ENCODE data around the gene ABCG1. TPM values are rescaled to one million over a fixed set of nuclear protein-coding genes. Genes with fewer than 3 reads are reported as not detected.

The ABCG1 gene
- total and polyA plus RNA-seq, 2 donors (not counting 3 experiments of a cell fraction or from before 2014, with no cell fraction given): 6.7 to 19.6 TPM

- no peak for TF ChIP-seq MYC (IDR thresholded peaks at IDR 0.05; ENCODE audit: low read depth, low read length)
- no peak for TF ChIP-seq FOS (IDR thresholded peaks at IDR 0.05; ENCODE audit: borderline replicate concordance, insufficient read depth, low read length)
- no peak for TF ChIP-seq CTCF (IDR thresholded peaks at IDR 0.05; ENCODE audit: extremely low read depth in 1 of 2, insufficient read depth in 1 of 2, low read depth in 1 of 2, low read length in 2 of 2)
- TF ChIP-seq EZH2 (IDR thresholded peaks at IDR 0.05; ENCODE audit: borderline replicate concordance, low read depth, low read length, severe bottlenecking): no peak
- no peak for TF ChIP-seq GATA2 (IDR thresholded peaks at IDR 0.05; ENCODE audit: insufficient read depth, insufficient read length, low read depth, low read length)
- TF ChIP-seq JUN (IDR thresholded peaks at IDR 0.05; ENCODE audit: borderline replicate concordance, insufficient read depth, insufficient read length, low read depth): no peak
- TF ChIP-seq MAX (IDR thresholded peaks at IDR 0.05; ENCODE audit: insufficient read depth, insufficient read length): no peak
- TF ChIP-seq POLR2A (IDR thresholded peaks at IDR 0.05; ENCODE audit: low read depth, low read length): no peak
- no peak for TF ChIP-seq POLR2AphosphoS5 (IDR thresholded peaks at IDR 0.05; ENCODE audit: insufficient read depth, low read depth, low read length)
- ChIA-PET CTCF (interaction anchor here (0.8 to 3.3 kb wide), 6 partner anchors 8 to 263 kb away, joined by 3 to 33 read pairs (median 12); no protein-coding TSS in a partner anchor), POLR2A (no interaction called here)
- Histone ChIP-seq H3K4me2 (ENCODE audit: insufficient read depth, low read length) (no peak overlapping the region), H3K36me3 (ENCODE audit: control insufficient read depth in 2 of 2, extremely low read depth in 1 of 2, insufficient read depth in 2 of 2, low read length in 2 of 2) (no peaks in the 10 kb centered on the region), H3K27me3 (ENCODE audit: control insufficient read depth in 2 of 2, insufficient read depth in 2 of 2, low read length in 2 of 2) (peaks cover 2 to 6% of the 10 kb centered on the region in 2 experiments), H3K4me3 (replicated peaks in 1 of 3; ENCODE audit: insufficient read depth in 1 of 3, low read depth in 1 of 3, low read length in 3 of 3) (no peak overlapping the region), H2AFZ (ENCODE audit: low read depth, low read length) (no peak overlapping the region), H4K20me1 (replicated peaks; ENCODE audit: control insufficient read depth, extremely low read depth, insufficient read depth, low read length) (no peaks in the 10 kb centered on the region), H3K4me1 (ENCODE audit: control insufficient read depth, extremely low read depth, insufficient read depth, low read length) (no peaks in the 10 kb centered on the region), H3K79me2 (ENCODE audit: control insufficient read depth, insufficient read depth, low read length) (no peaks in the 10 kb centered on the region), H3K27ac (ENCODE audit: insufficient read depth, low read depth, low read length) (no peak overlapping the region), H3K9ac (replicated peaks; ENCODE audit: extremely low read depth, insufficient read depth, low read length) (no peak overlapping the region), H3K9me3 (replicated peaks; ENCODE audit: control insufficient read depth, insufficient read depth, low read length) (no peaks in the 10 kb centered on the region), H3K9me1 (replicated peaks; ENCODE audit: control insufficient read depth, extremely low read depth, insufficient read depth, low read length) (no peaks in the 10 kb centered on the region)
- DNase-seq (ENCODE audit: low read depth, low spot score) (no peak), FAIRE-seq (no peak)
- dilution Hi-C loops (cut with MboI; ENCODE audit: extremely low pct_ligation_motif_present, low sequenced_read_pairs) (no loop called here), intact Hi-C loops (cut with micrococcal nuclease) (no loop called here)
- no TSS peak for BruUV-seq (replicated peaks)
Observed at GRCh38 chr21:42311816-42312625, 93.1 kb downstream of the ABCG1 start.

Measured in endothelial cell of umbilical vein (primary cell).